A549 treated with AZD2906 at 1 μM for 4 hours (cell line): ENCODE data around the gene ZFP92. TPM values are rescaled to one million over a fixed set of nuclear protein-coding genes. Genes with fewer than 3 reads are reported as not detected.

Experiments
- total RNA-seq: library from RNA; stranded (reverse); fragments of 200-300 nt; extraction: Qiagen RNA extraction; gene quantifications from 5 replicates; pipeline ENCODE4 v1.2.3, GENCODE V29; 2022

The ZFP92 gene
- 0.47 to 0.59 TPM (median 0.53 TPM) in 5 replicates for total RNA-seq

DNA sequence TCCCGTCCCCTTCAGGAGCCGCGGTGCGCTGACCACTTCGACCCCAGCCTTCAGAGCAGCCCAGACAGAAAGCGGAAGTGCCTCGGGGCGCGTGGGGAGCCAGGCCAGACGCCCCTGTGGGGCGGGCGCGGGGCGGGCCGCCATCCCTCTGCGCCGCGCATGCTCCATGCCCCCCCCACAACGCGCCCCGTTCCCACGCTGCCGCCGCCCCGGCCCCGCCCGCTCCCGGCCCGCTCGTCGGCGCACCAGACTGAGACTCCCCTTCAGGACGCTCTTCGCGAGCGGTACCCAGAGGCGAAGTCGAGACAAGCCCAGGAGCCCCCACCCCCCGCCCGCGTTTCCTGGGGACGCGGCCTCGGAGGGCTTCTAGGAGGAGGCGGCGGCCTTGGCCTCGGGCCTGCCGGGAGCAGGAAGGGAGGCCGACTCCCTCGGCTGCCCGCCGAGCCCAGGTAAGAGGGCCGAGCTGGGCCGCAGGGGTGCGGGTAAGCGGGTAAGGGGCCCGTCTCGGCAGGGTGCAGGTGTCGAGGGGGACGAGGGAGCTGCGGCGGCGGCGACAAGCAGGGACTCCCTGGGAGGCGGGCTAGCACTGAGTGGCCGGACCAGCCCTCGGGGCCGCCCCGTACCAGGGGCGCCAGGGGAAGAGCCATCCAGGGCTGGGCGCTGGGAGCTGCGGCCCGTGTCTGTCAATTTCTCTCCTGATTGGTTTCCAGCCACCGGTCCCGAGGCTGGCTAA is at the start of gene ZFP92:
Gene ZFP92 (plus strand): TSS at position 218 of the 733 bp plus-strand sequence. CDS start 6,851 bp downstream, outside the sequence.

DNA sequence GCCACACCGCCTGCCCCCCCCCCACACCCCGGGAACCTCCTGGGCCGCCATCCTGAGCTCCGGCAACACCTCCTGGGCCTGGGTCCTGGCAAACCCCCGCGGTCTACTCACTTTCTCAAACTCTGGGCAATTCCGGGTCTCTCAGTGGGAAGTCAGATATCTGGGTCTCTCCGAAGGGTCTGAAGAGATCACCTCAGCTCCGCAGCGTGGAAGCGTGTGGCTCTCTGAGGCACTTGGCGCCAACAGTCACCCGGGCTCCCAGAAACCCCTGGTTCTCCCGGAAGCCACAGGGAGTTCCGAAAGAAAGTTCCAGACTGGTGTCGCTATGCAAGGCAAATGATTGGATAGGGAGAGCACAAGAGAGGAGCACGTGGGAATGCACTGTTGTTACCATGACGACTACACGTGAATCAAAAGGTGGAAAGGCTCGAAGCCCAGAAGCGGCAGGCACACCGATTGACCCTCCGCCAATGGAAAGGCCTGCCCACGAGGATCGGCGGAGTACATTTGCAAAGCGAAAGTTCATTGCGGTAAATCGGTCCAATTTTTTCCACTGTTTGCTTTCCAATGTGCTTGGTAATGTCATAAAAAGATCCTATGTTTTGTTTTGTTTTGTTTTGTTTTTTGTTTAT is 10.0 kb upstream of the ZFP92 start, which contains the start of gene PNMA6E:
Gene PNMA6E (minus strand): TSS at position 218 of the 632 bp plus-strand sequence. CDS start 2,501 bp downstream, outside the sequence.

DNA sequence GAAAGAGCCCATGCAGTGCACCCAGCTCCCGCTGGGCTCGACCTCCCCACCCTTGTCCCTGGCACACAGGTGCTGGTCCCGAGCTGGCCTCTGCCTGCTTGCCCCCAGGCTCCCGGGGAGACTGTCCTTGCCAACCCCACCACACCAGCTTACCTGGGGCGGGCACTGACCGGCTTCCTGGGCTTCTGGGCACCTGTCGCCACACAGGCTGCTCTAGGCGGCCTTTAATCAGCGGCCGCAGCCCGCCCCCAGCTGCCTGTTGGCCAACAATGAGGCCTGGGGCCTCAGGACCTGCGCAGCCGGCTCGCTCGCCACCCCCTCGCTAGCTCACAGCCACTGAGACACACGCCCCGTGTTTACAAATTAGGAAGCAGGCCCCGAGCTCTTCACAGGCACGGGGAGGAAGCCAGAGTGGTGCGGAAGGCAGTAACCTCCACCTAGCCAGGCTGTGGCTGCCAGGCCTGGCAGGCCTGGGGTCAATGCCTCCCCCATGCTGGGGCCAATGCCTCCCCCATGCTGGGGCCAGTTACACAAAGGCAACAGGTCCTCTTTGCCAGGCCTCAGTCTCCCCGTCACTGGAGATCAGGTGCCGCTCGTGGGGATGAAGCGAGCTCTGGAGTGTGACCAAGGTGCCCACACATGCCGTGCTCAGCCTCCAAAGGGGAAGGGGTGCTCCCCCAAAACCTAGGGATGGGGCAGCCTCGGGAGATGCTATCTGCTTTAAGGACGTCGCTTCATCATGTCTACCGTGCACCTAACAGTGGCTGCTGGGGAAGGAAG is 34.8 kb downstream of the ZFP92 start, which contains the start of gene TREX2:
Gene TREX2 (minus strand): TSS at position 201 of the 780 bp plus-strand sequence. CDS start 626 bp downstream, outside the sequence.

Other genes starting within 250 kb of the ZFP92 start
- gene MAGEA1, start 232.2 kb upstream of the ZFP92 start, total RNA-seq = 0.09 to 0.21 TPM (median 0.12 TPM) in 5 replicates
- not detected in 5 replicates for gene PNMA6F, start 89.7 kb upstream of the ZFP92 start, total RNA-seq
- 4.5 to 6.4 TPM (median 5.1 TPM) in 5 replicates for gene ZNF275, start 77.3 kb upstream of the ZFP92 start, total RNA-seq
- 0.02 to 0.07 TPM (median 0.05 TPM) in 3 of 5 replicates, not detected in the others for gene PNMA6E, start 10.1 kb upstream of the ZFP92 start, total RNA-seq
- 0.85 to 1.7 TPM (median 1.4 TPM) in 5 replicates for gene TREX2, start 34.6 kb downstream of the ZFP92 start, total RNA-seq
- 47.9 to 58.0 TPM (median 52.0 TPM) in 5 replicates for gene HAUS7, start 59.1 kb downstream of the ZFP92 start, total RNA-seq
- gene BGN, start 83.5 kb downstream of the ZFP92 start, total RNA-seq = 0.03 TPM in 1 of 5 replicates, not detected in the others
- gene ATP2B3, start 106.2 kb downstream of the ZFP92 start, total RNA-seq = 0.07 to 0.18 TPM (median 0.09 TPM) in 5 replicates
- gene CCNQ, start 187.7 kb downstream of the ZFP92 start, total RNA-seq = 40.4 to 62.7 TPM (median 61.0 TPM) in 5 replicates
- 1.3 to 1.7 TPM (median 1.5 TPM) in 5 replicates for gene DUSP9, start 235.7 kb downstream of the ZFP92 start, total RNA-seq